AG04450 (cell line): ENCODE measurements around the gene TMCC1. TPM values are rescaled to one million over a fixed set of nuclear protein-coding genes. Genes with fewer than 3 reads are reported as not detected.
"Not testable (repeated sequence)": the region's sequence is repeated elsewhere in the genome, so short reads cannot be mapped to it uniquely, and the experiment has no call there.

Source experiments
- CTCF ChIA-PET: fragments of 300-600, 350-600 bp; formaldehyde crosslinking; extraction: SDS; loops from one replicate; lab custom pipeline; 2022; ENCODE audit warnings: antibody characterized with exemption, inconsistent platforms; lab: Charles Lee
- POLR2A ChIA-PET: fragments of 350-600 bp; formaldehyde crosslinking; extraction: SDS; loops from one replicate; lab custom pipeline; 2021; ENCODE audit warnings: antibody characterized with exemption, inconsistent platforms; lab: Yijun Ruan, JAX
- DNase-seq: peaks from one replicate; pipeline ENCODE4 v3.0.0-alpha.2; 2011; ENCODE audit warnings: low read depth, low spot score
- H3K27ac ChIP-seq: one replicate; pipeline ENCODE4 v1.5.1; 2012; ENCODE audit warnings: low read depth, low read length, control low read depth
- H3K27me3 ChIP-seq: one replicate; pipeline ENCODE4 v1.6.0; 2012; ENCODE audit warnings: low read length; ENCODE audit not compliant: control insufficient read depth, insufficient read depth
- H3K4me3 ChIP-seq: 2 replicates; pipeline ENCODE4 v1.5.1; 2011; ENCODE audit warnings: mild to moderate bottlenecking, low read depth, low read length, control low read depth
- H3K9me3 ChIP-seq: 2 replicates; pipeline ENCODE4 v1.5.1; 2012; ENCODE audit warnings: low read length; ENCODE audit not compliant: control insufficient read depth, insufficient read depth
- polyA plus RNA-seq: library from polyadenylated mRNA; depleted of rRNA; stranded (reverse); fragments of >200 nt; gene quantifications from 2 replicates; pipeline ENCODE4 v1.2.3, GENCODE V29; 2011
- TF ChIP-seq, protein P1 (sequence below): IDR thresholded peaks from 2 replicates; pipeline ENCODE4 v1.5.1; 2011; ENCODE audit warnings: low read depth, low read length, control low read depth, inconsistent platforms

TMCC1 gene
- polyA plus RNA-seq, 1 experiment: 14.1 TPM

- ChIA-PET CTCF (interaction anchor here (1.0 to 4.4 kb wide), 6 partner anchors 73 to 292 kb away, joined by 3 to 38 read pairs (median 15); no protein-coding TSS in a partner anchor), POLR2A (no interaction called here)
- H3K27me3 ChIP-seq: no peaks in the 10 kb centered on the region
- H3K27ac ChIP-seq: no peak overlapping the region
- DNase-seq: no peak
- TF ChIP-seq, protein P1, sequence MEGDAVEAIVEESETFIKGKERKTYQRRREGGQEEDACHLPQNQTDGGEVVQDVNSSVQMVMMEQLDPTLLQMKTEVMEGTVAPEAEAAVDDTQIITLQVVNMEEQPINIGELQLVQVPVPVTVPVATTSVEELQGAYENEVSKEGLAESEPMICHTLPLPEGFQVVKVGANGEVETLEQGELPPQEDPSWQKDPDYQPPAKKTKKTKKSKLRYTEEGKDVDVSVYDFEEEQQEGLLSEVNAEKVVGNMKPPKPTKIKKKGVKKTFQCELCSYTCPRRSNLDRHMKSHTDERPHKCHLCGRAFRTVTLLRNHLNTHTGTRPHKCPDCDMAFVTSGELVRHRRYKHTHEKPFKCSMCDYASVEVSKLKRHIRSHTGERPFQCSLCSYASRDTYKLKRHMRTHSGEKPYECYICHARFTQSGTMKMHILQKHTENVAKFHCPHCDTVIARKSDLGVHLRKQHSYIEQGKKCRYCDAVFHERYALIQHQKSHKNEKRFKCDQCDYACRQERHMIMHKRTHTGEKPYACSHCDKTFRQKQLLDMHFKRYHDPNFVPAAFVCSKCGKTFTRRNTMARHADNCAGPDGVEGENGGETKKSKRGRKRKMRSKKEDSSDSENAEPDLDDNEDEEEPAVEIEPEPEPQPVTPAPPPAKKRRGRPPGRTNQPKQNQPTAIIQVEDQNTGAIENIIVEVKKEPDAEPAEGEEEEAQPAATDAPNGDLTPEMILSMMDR: no peak
- H3K4me3 ChIP-seq: no peak overlapping the region
- H3K9me3 ChIP-seq: no peaks in the 10 kb centered on the region
Observed at GRCh38 chr3:129648391-129648790, 245.1 kb downstream of the TMCC1 start.

GRCh38 chr3:129645286-129645685, 248.2 kb downstream of the TMCC1 start:
- TF ChIP-seq, protein P1: no peak
- CTCF ChIA-PET: interaction anchor here (0.5 to 1.1 kb wide), 3 partner anchors 179 to 876 kb away, joined by 3 to 6 read pairs (median 3); no protein-coding TSS in a partner anchor
- Histone ChIP-seq H3K27me3 (no peaks in the 10 kb centered on the region), H3K4me3 (no peak overlapping the region), H3K27ac (peak overlapping the region; percentile 21), H3K9me3 (no peaks in the 10 kb centered on the region)
- DNase-seq: no peak
- POLR2A ChIA-PET: no interaction called here

GRCh38 chr3:129644836-129645235, 248.7 kb downstream of the TMCC1 start:
- POLR2A ChIA-PET: no interaction called here
- CTCF ChIA-PET: interaction anchor here (0.5 to 0.8 kb wide), 2 partner anchors 19 to 184 kb away, joined by 3 read pairs; no protein-coding TSS in a partner anchor
- no peak for DNase-seq
- Histone ChIP-seq H3K27ac (peak overlapping the region; percentile 21), H3K4me3 (no peak overlapping the region), H3K27me3 (no peaks in the 10 kb centered on the region), H3K9me3 (no peaks in the 10 kb centered on the region)
- TF ChIP-seq, protein P1: no peak

DNA sequence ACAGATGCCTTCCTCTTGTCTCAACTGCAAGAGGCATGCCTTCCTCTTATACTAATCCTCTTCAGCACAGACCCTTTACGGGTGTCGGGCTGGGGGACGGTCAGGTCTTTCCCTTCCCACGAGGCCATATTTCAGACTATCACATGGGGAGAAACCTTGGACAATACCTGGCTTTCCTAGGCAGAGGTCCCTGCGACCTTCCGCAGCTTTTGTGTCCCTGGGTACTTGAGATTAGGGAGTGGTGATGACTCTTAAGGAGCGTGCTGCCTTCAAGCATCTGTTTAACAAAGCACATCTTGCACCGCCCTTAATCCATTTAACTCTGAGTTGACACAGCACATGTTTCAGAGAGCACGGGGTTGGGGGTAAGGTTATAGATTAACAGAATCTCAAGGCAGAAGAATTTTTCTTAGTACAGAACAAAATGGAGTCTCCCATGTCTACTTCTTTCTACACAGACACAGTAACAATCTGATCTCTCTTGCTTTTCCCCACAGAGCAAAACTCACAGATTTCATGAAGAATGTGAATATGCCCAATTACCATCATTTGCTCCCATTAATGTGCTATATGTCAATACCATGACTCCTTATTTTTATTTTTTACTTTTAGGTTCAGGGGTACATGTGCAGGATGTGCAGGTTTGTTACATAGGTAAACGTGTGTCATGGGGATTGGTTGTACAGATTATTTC, 251.8 kb downstream of the TMCC1 start:
- H3K27me3 ChIP-seq, CTCF ChIA-PET, H3K9me3 ChIP-seq, POLR2A ChIA-PET, H3K4me3 ChIP-seq, DNase-seq, H3K27ac ChIP-seq: not testable (repeated sequence)

DNA sequence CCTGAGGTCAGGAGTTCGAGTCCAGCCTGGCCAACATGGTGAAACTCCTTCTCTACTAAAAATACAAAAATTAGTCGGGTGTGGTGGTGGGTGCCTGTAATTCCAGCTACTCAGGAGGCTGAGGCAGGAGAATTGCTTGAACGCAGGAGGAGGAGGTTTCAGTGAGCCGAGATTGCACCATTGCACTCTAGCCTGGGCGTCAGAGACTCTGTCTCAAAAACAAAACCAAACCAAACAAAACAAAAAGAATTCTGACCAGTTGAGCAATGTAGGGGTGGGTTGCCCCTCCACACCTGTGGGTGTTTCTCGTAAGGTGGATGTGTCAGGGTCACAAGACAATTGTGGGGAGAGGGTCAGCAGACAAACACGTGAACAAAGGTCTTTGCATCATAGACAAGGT, 252.5 kb downstream of the TMCC1 start:
- H3K27ac ChIP-seq, CTCF ChIA-PET, DNase-seq, H3K27me3 ChIP-seq, H3K9me3 ChIP-seq, H3K4me3 ChIP-seq, POLR2A ChIA-PET: not testable (repeated sequence)

DNA sequence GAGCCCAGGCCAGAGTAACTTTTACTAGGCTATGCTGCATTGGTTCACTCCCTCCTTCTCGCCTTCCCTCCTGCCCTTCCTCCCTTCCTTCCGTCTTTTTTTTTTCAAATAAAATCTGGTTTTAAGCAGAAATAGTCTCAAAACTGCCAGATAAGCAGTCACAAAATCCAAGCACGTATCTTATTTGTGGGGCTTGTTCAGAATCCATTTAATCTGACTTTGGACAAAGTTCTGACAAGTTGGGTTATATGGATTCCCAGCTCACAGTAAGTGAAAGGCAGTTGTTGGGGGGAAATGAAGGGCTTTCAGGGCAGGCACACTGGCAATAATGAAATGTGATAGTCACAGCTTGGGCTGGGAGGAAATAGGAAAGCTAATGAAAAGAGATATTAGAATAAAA, 255.0 kb downstream of the TMCC1 start:
- POLR2A ChIA-PET: no interaction called here

More for the DNA sequence above, 255.0 kb downstream of the TMCC1 start:
- CTCF ChIA-PET: interaction anchor here (0.7 to 1.3 kb wide), 3 partner anchors 11 to 296 kb away, joined by 3 read pairs; no protein-coding TSS in a partner anchor
- no peak overlapping the region for H3K27ac ChIP-seq
- no peaks in the 10 kb centered on the region for H3K27me3 ChIP-seq
- no peak overlapping the region for H3K4me3 ChIP-seq
- DNase-seq: no peak
- TF ChIP-seq, protein P1: no peak
- peaks cover 6% of the 10 kb centered on the region; the same call in 1 of the 2 replicates for H3K9me3 ChIP-seq
